AG09309 (cell line): Measurements from ENCODE around the gene ITPR2.

Experiments
- DNase-seq: peaks from one replicate; pipeline ENCODE4 v3.0.0-alpha.2; 2010; ENCODE audit warnings: low read depth
- H3K4me3 ChIP-seq: 2 replicates; pipeline ENCODE4 v1.5.1; 2011; ENCODE audit warnings: mild to moderate bottlenecking, low read depth, low read length, moderate library complexity; ENCODE audit not compliant: control insufficient read depth
- TF ChIP-seq, protein P1 (sequence below): IDR thresholded peaks from 2 replicates; pipeline ENCODE4 v1.5.1; 2011; ENCODE audit warnings: mild to moderate bottlenecking, low read depth, low read length, inconsistent platforms; ENCODE audit not compliant: insufficient read depth, control insufficient read depth; ENCODE audit errors: missing control alignments

ITPR2 gene

GRCh38 chr12:26292596-26292995 is 540.4 kb downstream of the ITPR2 start:
- TF ChIP-seq, protein P1, sequence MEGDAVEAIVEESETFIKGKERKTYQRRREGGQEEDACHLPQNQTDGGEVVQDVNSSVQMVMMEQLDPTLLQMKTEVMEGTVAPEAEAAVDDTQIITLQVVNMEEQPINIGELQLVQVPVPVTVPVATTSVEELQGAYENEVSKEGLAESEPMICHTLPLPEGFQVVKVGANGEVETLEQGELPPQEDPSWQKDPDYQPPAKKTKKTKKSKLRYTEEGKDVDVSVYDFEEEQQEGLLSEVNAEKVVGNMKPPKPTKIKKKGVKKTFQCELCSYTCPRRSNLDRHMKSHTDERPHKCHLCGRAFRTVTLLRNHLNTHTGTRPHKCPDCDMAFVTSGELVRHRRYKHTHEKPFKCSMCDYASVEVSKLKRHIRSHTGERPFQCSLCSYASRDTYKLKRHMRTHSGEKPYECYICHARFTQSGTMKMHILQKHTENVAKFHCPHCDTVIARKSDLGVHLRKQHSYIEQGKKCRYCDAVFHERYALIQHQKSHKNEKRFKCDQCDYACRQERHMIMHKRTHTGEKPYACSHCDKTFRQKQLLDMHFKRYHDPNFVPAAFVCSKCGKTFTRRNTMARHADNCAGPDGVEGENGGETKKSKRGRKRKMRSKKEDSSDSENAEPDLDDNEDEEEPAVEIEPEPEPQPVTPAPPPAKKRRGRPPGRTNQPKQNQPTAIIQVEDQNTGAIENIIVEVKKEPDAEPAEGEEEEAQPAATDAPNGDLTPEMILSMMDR = no peak
- no peak for DNase-seq
- no peak overlapping the region for H3K4me3 ChIP-seq

DNA sequence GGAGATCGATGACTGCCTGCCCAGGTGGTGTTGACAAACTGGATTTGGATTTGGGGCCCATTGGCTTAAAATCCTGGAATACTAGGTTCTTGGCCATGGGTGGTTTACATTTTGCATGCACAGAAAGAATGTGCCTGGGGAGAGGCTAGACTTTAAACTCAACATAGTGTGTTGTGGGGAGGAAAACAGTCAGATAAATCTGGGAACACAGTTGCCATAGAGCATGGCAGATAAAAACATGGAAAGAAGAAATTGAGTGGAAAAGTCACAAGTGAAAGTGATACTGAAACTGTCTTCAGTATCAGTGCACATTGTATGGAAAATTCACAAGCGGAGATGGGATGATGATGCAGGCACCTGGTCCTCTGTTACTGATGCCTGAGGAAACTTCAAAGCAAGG is 542.4 kb downstream of the ITPR2 start:
- TF ChIP-seq, protein P1 = no peak
- H3K4me3 ChIP-seq = no peak overlapping the region
- no peak for DNase-seq

GRCh38 chr12:26287671-26288381 is 545.2 kb downstream of the ITPR2 start:
- DNase-seq = peak; percentile 64
- H3K4me3 ChIP-seq = no peak overlapping the region
- TF ChIP-seq, protein P1 = no peak
